GM19455 (cell line): ENCODE data around the gene FABP1.

Experiments
- ATAC-seq: cut with Tn5 transposase; IDR thresholded peaks from one replicate; pipeline ENCODE4 v1.9.1; 2021; ENCODE audit not compliant: unreplicated experiment

Gene FABP1

DNA sequence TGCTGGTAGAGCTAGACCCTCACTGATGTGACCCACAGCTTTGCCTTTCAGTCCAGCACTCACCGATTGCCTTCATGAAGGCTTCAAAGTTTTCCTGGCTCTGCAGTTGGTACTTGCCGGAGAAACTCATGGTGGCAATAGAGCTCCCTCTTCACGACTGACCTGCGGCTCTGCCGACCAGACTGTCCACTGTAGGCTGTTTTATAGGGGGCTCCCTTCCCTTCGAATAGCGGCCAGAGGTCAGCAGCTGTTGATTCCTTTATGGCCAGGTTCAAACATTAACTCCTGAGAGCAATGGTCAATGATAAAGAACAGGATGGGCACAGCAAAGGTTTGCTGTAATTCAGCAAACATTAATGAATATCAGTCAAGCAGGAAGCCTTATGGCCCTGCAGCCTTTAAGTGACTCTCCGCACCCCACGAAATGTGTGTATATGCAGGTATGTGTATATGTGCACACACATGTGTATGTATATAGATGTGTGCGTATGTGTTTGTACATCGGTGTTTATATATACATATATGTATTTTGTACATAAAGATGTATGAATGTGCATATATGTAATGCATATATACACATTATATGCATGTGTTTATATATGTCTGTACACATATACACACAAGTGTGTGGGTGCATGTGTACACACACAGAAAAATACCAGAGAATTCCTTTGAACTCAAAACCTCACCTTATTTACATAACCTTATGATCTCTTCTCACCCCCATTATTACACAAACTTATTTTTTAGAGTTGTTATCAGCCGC, at the start of gene FABP1:
Gene FABP1, minus strand, starts transcription at position 175 of the 766 bp plus-strand sequence. Its CDS starts 45 bp downstream, at position 130.
- no peak for ATAC-seq

DNA sequence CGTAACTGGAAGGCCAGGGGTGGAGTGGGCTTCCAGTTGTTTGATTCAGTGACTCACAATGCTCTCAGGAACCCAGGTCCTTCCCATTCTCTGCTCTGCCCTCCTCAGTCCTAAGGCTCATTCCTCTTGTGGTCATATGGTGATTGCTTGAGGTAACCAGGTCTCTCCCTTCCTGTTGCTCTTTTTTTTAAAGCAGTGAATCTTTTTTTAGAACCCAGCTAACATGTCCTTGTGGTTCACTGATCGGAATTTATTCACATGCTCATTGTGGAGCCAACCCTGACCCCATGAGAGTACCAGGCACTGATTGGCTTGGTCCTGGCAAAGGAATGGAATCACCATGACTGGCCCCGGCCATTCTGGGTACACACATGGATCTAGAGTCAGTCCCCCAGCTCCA, 49.7 kb upstream of the FABP1 start:
- no peak for ATAC-seq

GRCh38 chr2:88176352-88176984, 48.6 kb upstream of the FABP1 start:
- no peak for ATAC-seq

DNA sequence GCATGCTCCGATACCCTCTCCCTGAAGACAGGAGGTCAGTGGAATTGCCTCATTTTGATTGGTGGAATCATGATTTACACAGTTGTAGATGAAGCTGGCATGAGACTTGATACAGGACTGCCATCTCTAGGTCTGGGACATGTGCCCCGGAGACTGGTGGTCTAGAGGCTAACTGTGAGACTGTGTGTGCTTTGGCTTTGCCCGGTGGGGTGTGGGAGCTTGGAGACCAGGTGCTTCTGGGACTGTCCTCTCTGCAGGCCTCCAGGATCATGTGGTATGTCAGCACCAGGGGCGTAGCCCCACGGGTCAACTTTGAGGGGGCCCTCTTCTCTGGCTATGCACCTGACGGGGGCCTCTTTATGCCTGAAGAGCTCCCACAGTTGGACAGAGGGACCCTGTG, 45.0 kb upstream of the FABP1 start:
- no peak for ATAC-seq

- ATAC-seq = no peak
Observed at GRCh38 chr2:88171966-88172365, 44.1 kb upstream of the FABP1 start.

DNA sequence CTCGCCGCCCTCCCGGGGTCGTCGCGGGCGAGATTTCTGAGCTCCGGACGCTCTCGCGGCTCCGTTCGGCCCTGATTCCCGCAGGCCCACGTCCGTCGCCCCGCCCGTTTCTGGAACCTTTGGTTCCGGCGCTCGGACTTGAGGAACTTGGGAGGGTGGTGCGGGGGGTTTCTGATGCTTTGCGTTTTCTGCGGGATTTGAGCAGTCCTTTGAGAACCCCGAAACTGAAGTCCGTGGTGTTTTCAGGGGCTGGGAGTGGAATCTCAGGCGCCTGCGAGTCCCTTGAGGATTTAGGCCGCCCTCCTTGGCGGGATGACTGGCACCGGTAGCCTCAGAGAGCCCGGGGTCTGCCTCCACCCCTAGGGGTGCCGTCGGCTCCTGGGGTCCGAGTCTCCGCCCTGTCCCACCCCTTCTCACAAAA, 42.6 kb upstream of the FABP1 start:
- ATAC-seq = no peak

- ATAC-seq = no peak
Observed at GRCh38 chr2:88168386-88168785, 40.5 kb upstream of the FABP1 start.

DNA sequence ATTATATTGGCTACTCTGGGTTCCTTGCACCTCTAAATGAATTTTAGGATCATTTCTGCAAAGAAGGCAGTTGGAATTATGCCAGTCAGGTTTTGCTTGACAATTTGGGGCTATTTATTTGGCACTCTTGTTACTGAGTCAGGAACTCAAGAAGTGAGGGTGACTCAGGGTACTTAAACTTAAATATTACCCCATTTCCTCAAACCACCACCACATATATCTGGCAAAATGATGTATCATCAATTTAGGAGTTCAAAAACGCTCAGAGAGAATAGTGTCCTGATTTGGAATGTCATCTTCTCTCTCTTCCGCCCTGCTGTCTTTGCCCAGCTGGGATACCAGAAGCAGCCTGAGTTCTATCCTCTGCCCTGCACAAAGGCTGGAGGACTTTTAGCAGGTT, 39.9 kb upstream of the FABP1 start:
- ATAC-seq = no peak

GRCh38 chr2:88165332-88166003, 37.6 kb upstream of the FABP1 start:
- ATAC-seq = no peak

- ATAC-seq = no peak
Observed at GRCh38 chr2:88161446-88162244, 33.8 kb upstream of the FABP1 start.

GRCh38 chr2:88160517-88160916, 32.7 kb upstream of the FABP1 start:
- no peak for ATAC-seq

GRCh38 chr2:88159955-88160415, 32.1 kb upstream of the FABP1 start:
- ATAC-seq = no peak

GRCh38 chr2:88159481-88159880, 31.6 kb upstream of the FABP1 start:
- no peak for ATAC-seq

GRCh38 chr2:88148929-88149438, 21.1 kb upstream of the FABP1 start:
- no peak for ATAC-seq

GRCh38 chr2:88147145-88147544, 19.3 kb upstream of the FABP1 start:
- ATAC-seq = no peak

DNA sequence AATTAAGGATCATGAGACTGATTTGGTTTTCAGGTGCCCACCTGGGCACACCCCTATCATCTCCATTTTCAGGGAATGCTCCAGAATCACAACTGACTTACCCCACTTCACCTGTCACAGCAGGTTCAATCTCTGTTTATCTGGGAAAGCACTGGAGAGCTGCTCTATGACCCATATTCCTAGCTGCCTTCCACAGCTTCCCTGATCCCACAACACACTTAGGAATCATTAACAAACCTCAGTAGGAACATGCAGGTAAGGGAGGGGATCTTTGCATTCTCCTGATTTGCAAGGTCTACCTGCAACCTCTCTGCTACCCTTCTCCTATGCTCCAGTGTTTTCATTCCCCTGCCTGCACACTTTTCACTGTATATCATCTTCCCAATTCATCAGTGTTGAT, 18.7 kb upstream of the FABP1 start:
- ATAC-seq = no peak

GRCh38 chr2:88144914-88145497, 17.1 kb upstream of the FABP1 start:
- no peak for ATAC-seq

DNA sequence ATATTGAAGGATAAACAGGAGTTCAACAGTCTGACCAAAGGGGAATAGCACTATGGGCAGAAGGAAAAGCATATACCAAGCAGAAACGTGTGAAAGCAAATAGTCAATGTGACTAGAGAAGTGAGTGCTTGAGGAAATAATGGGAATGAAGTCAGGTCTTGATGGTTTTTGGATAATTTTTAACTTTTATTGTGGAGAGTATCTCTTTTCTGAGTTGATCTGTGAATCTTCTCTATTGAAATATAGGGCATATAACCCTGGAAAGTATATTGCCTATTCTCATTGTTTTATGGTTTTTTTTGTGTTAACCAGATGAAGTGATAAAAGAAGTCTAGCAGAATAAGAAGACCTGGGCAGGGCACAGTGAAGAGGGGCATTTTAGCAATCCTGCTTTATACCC, 16.4 kb upstream of the FABP1 start:
- no peak for ATAC-seq

- no peak for ATAC-seq
Observed at GRCh38 chr2:88141952-88142351, 14.1 kb upstream of the FABP1 start.

GRCh38 chr2:88139804-88140203, 11.9 kb upstream of the FABP1 start:
- ATAC-seq = no peak
